ENCODE results near the gene IFT88. TPM values are rescaled to one million over a fixed set of nuclear protein-coding genes. Genes with fewer than 3 reads are reported as not detected.
"Not testable (repeated sequence)": the region's sequence is repeated elsewhere in the genome, so short reads cannot be mapped to it uniquely, and the experiment has no call there.

Gene IFT88
- total RNA-seq, 6 experiments from 2014 or later: 8.2 to 9.5 (median 9.0) TPM

- Mint-ChIP-seq H3K9me3 (no peaks in the 10 kb centered on the region), H3K27me3 (ENCODE audit: insufficient read depth) (no peaks in the 10 kb centered on the region), H3K4me3 (no peak overlapping the region), H3K4me1 (ENCODE audit: low read depth) (no peaks in the 10 kb centered on the region), H3K36me3 (ENCODE audit: low read depth) (peaks cover 4% of the 10 kb centered on the region), H3K27ac (no peak overlapping the region)
- DNase-seq: no peak
- TF ChIP-seq, protein P1, sequence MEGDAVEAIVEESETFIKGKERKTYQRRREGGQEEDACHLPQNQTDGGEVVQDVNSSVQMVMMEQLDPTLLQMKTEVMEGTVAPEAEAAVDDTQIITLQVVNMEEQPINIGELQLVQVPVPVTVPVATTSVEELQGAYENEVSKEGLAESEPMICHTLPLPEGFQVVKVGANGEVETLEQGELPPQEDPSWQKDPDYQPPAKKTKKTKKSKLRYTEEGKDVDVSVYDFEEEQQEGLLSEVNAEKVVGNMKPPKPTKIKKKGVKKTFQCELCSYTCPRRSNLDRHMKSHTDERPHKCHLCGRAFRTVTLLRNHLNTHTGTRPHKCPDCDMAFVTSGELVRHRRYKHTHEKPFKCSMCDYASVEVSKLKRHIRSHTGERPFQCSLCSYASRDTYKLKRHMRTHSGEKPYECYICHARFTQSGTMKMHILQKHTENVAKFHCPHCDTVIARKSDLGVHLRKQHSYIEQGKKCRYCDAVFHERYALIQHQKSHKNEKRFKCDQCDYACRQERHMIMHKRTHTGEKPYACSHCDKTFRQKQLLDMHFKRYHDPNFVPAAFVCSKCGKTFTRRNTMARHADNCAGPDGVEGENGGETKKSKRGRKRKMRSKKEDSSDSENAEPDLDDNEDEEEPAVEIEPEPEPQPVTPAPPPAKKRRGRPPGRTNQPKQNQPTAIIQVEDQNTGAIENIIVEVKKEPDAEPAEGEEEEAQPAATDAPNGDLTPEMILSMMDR (IDR thresholded peaks at IDR 0.05): no peak
These were observed 102.2 kb downstream of the IFT88 start for GRCh38 chr13:20669162-20669561.

DNA sequence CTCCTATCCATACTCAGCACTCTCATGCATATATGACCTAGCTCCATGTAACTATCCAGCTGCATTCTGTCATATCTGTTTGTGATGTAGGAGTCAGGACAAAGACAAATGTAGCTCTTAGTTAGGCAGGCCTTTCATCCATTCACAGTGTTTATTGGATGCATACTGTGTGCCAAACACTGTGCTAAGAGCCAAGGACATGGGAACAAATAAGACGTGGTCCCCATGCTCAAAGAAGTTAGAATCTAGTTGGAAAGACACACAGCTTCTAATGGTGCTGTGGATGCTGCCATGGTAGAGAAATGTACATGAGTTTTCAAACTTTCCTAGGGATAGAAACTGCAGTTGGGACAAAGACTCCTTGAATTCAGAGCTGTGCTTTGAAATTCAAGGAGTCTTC is 104.8 kb downstream of the IFT88 start:
- H3K9me3 Mint-ChIP-seq: no peaks in the 10 kb centered on the region
- no peaks in the 10 kb centered on the region for H3K4me1 Mint-ChIP-seq (ENCODE audit: low read depth)
- H3K27me3 Mint-ChIP-seq (ENCODE audit: insufficient read depth): no peaks in the 10 kb centered on the region
- DNase-seq: no peak
- TF ChIP-seq, protein P1 (IDR thresholded peaks at IDR 0.05): no peak
- H3K27ac Mint-ChIP-seq: no peak overlapping the region
- H3K36me3 Mint-ChIP-seq (ENCODE audit: low read depth): no peaks in the 10 kb centered on the region
- H3K4me3 Mint-ChIP-seq: no peak overlapping the region

DNA sequence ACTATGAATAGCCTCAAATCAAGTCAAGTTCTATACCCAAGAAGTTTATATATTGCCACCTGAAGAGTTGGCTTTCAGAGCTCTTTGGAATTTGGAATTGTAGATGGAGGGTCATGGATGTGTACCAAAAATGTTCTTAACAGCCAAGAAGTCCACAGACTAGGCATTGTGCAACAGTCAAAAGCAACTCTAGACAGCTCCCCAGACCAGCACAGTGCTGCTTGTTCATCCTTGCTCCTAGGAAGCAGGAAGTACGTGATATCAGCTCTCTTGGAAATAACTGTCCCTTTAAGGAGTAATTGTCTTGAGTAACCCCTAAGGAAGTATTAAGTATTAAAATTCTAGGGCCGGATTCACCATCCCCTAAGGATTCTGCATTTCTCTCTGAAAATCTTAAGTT is 105.8 kb downstream of the IFT88 start:
- Mint-ChIP-seq H3K9me3 (no peaks in the 10 kb centered on the region), H3K27ac (no peak overlapping the region), H3K4me1 (ENCODE audit: low read depth) (no peaks in the 10 kb centered on the region), H3K27me3 (ENCODE audit: insufficient read depth) (no peaks in the 10 kb centered on the region), H3K36me3 (ENCODE audit: low read depth) (no peaks in the 10 kb centered on the region), H3K4me3 (no peak overlapping the region)
- no peak for DNase-seq
- TF ChIP-seq, protein P1 (IDR thresholded peaks at IDR 0.05): no peak

DNA sequence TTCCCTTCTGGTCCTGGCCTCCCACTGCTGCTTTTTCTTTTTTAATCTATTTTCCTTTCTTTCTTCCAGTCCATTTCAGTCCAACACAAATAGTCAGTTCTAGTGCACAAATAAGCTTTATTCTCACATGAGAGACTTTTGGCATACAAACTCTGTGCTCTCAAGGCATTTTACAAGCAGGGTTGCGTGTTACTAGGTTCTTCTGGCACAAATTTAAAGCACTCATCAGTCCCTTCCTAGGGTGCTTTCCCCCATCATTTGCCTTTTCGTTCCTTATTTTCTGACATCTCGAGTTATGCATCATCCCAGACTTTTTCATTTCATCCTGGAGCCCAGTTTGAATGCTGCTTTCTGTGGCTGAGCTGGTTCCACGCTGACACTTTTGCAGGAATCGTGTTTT is 106.8 kb downstream of the IFT88 start:
- DNase-seq: no peak
- H3K27ac Mint-ChIP-seq: no peak overlapping the region
- H3K9me3 Mint-ChIP-seq: no peaks in the 10 kb centered on the region
- no peaks in the 10 kb centered on the region for H3K27me3 Mint-ChIP-seq (ENCODE audit: insufficient read depth)
- TF ChIP-seq, protein P1 (IDR thresholded peaks at IDR 0.05): no peak
- no peaks in the 10 kb centered on the region for H3K4me1 Mint-ChIP-seq (ENCODE audit: low read depth)
- H3K4me3 Mint-ChIP-seq: no peak overlapping the region
- H3K36me3 Mint-ChIP-seq (ENCODE audit: low read depth): no peaks in the 10 kb centered on the region

GRCh38 chr13:20676213-20676612 is 109.3 kb downstream of the IFT88 start:
- no peak overlapping the region for H3K27ac Mint-ChIP-seq
- TF ChIP-seq, protein P1 (IDR thresholded peaks at IDR 0.05): no peak
- H3K4me3 Mint-ChIP-seq: no peak overlapping the region
- no peaks in the 10 kb centered on the region for H3K9me3 Mint-ChIP-seq
- no peak for DNase-seq
- peaks cover 2% of the 10 kb centered on the region; the same call in 1 of the 2 replicates for H3K27me3 Mint-ChIP-seq (ENCODE audit: insufficient read depth)
- no peaks in the 10 kb centered on the region for H3K36me3 Mint-ChIP-seq (ENCODE audit: low read depth)
- peaks cover 7% of the 10 kb centered on the region for H3K4me1 Mint-ChIP-seq (ENCODE audit: low read depth)

DNA sequence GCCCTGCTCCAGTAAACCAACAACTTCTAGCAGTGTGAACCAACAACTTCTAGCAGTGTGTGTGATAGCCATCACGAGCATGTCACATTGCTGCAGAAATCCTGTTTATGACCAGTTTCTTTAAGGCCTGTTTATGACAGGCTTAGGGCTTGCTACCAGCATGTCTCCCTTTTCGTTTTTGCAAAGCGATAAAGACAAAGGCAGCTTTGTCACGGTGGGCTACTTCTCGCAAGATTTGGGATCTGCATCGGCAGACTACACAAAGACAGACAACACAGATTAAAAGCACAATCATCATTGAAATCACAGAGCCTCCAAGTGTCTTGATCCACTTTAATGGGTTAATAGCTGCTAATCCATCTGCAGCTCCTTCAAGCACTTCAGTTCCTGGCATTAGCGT is 111.6 kb downstream of the IFT88 start:
- not testable (repeated sequence) for H3K4me3 Mint-ChIP-seq; H3K27me3 Mint-ChIP-seq (ENCODE audit: insufficient read depth); DNase-seq; H3K9me3 Mint-ChIP-seq; H3K36me3 Mint-ChIP-seq (ENCODE audit: low read depth); H3K27ac Mint-ChIP-seq
- H3K4me1 Mint-ChIP-seq (ENCODE audit: low read depth): peaks cover 21% of the 10 kb centered on the region
